ENCODE data around the gene FEN1.

- TF ChIP-seq, protein P1, sequence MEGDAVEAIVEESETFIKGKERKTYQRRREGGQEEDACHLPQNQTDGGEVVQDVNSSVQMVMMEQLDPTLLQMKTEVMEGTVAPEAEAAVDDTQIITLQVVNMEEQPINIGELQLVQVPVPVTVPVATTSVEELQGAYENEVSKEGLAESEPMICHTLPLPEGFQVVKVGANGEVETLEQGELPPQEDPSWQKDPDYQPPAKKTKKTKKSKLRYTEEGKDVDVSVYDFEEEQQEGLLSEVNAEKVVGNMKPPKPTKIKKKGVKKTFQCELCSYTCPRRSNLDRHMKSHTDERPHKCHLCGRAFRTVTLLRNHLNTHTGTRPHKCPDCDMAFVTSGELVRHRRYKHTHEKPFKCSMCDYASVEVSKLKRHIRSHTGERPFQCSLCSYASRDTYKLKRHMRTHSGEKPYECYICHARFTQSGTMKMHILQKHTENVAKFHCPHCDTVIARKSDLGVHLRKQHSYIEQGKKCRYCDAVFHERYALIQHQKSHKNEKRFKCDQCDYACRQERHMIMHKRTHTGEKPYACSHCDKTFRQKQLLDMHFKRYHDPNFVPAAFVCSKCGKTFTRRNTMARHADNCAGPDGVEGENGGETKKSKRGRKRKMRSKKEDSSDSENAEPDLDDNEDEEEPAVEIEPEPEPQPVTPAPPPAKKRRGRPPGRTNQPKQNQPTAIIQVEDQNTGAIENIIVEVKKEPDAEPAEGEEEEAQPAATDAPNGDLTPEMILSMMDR (IDR thresholded peaks at IDR 0.05 in 2 of 3, conservative IDR thresholded peaks at IDR 0.05 in 1 of 3; ENCODE audit: borderline replicate concordance in 1 of 3, insufficient read depth in 1 of 3, low read depth in 2 of 3, low read length in 2 of 3), result no peak
- TF ChIP-seq EZH2 (IDR thresholded peaks at IDR 0.05), result no peak
- no peak for TF ChIP-seq ZNF274 (IDR thresholded peaks at IDR 0.05; ENCODE audit: low read depth, low read length)
- TF ChIP-seq POLR2A (IDR thresholded peaks at IDR 0.05; ENCODE audit: borderline replicate concordance, extremely low read depth, insufficient read depth, insufficient read length), result no peak
- TF ChIP-seq SIN3A (IDR thresholded peaks at IDR 0.05; ENCODE audit: low read depth), result no peak
- TF ChIP-seq YY1 (IDR thresholded peaks at IDR 0.05; ENCODE audit: extremely low read depth, insufficient replicate concordance, low read depth, low read length), result no peak
- TF ChIP-seq EGR1 (IDR thresholded peaks at IDR 0.05; ENCODE audit: low read depth), result no peak
- TF ChIP-seq, protein P2, sequence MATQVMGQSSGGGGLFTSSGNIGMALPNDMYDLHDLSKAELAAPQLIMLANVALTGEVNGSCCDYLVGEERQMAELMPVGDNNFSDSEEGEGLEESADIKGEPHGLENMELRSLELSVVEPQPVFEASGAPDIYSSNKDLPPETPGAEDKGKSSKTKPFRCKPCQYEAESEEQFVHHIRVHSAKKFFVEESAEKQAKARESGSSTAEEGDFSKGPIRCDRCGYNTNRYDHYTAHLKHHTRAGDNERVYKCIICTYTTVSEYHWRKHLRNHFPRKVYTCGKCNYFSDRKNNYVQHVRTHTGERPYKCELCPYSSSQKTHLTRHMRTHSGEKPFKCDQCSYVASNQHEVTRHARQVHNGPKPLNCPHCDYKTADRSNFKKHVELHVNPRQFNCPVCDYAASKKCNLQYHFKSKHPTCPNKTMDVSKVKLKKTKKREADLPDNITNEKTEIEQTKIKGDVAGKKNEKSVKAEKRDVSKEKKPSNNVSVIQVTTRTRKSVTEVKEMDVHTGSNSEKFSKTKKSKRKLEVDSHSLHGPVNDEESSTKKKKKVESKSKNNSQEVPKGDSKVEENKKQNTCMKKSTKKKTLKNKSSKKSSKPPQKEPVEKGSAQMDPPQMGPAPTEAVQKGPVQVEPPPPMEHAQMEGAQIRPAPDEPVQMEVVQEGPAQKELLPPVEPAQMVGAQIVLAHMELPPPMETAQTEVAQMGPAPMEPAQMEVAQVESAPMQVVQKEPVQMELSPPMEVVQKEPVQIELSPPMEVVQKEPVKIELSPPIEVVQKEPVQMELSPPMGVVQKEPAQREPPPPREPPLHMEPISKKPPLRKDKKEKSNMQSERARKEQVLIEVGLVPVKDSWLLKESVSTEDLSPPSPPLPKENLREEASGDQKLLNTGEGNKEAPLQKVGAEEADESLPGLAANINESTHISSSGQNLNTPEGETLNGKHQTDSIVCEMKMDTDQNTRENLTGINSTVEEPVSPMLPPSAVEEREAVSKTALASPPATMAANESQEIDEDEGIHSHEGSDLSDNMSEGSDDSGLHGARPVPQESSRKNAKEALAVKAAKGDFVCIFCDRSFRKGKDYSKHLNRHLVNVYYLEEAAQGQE (IDR thresholded peaks at IDR 0.05; ENCODE audit: low read depth), result no peak
Observed at GRCh38 chr11:61775606-61776554, 16.8 kb upstream of the FEN1 start.

Measured in HCT116 (cell line).